ENCODE data around the gene OSCP1.

GRCh38 chr1:36481091-36481490, 30.8 kb upstream of the OSCP1 start:
- TF ChIP-seq POLR2AphosphoS5 (IDR thresholded peaks at IDR 0.05): no peak
- TF ChIP-seq CTCF (IDR thresholded peaks at IDR 0.05 in 8 of 11, conservative IDR thresholded peaks at IDR 0.05 in 3 of 11): no peak
- TF ChIP-seq POLR2A (IDR thresholded peaks at IDR 0.05): no peak
